Stimulated activated CD8-positive, alpha-beta memory T cell treated with anti-CD3 and anti-CD28 coated beads, Interleukin-4, amount 100 ng/mL, for 1 hour (primary cell): Measurements from ENCODE around the gene NSMF.

Experiments
- DNase-seq, 2 donors: peaks; one replicate each; pipeline ENCODE4 v3.0.0-alpha.2; 2020; ENCODE audit warnings: low read depth in 2 of 2, low spot score in 1 of 2

NSMF gene

GRCh38 chr9:137492464-137493363 lies 33.6 kb upstream of the NSMF start:
- no peak for DNase-seq

DNA sequence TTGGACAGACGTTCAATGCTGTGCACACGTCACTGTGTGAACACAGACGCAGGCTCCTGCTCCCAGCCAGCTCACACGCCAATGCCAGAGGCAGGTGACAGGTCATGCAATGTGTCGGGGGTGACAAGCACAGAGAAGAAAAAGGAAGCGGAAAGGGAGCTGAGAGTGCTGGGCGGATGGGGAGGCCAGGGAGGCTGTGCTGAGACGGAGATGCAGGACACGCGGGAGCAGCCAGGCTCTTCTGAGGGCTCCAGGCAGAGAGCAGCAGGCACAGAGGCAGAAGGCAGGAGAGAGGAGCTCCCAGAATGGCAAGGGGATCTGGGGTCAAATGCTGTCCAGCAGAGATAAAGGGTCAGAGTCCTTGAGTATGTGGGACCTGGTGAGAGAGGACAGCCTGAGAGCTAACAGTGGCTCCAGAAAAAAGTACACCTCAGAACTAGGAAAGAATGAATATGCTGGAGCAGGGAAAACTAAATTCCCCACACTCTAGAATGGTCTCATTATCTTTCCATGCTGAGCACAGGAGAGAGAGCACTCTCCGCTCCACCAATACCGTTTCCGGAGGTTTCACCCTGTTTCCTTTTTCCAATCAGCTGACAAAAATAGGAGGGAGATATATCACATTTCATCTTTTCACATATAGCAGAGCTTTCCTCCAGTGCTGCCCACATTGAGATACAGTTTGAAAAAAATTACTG lies 32.8 kb upstream of the NSMF start:
- no peak for DNase-seq

- DNase-seq: no peak
Measured at GRCh38 chr9:137490532-137491186, 31.5 kb upstream of the NSMF start.

DNA sequence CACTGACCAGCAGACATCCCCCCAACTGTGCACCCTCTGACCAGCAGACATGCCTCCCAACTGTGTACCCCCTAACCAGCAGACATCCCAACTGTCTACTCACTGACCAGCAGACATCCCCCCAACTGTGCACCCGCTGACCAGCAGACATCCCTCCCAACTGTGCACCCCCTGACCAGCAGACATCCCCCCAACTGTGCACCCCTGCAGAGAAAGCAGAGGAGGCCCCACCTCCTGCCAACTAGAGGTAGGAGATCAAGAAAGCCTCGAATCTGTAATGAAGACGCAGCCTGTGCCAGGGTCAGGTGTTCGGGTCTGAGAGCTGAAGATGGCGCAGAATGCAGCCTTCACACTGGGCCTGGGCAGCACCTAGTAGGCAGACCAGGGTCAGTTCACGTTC lies 29.8 kb upstream of the NSMF start:
- DNase-seq: no peak

DNA sequence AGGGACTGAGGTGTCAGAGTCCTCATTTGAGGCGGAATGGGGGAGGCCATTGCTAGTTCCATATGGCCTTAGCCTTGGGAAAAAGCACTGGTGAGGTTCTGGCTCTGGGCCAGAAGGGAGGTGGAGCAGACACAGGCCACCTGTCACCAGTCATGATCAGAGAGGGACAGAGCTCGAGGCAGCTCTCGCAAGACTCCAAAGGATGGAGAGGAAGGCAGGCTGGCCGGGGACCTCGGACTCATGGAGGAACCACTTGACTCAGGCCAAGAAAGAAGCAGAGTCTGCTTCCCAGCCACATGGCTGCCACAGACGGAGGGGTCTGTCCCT lies 29.2 kb upstream of the NSMF start:
- DNase-seq: no peak

- no peak for DNase-seq
Measured at GRCh38 chr9:137487454-137488326, 28.6 kb upstream of the NSMF start.

- DNase-seq: no peak
Measured at GRCh38 chr9:137486545-137487453, 27.7 kb upstream of the NSMF start.

DNA sequence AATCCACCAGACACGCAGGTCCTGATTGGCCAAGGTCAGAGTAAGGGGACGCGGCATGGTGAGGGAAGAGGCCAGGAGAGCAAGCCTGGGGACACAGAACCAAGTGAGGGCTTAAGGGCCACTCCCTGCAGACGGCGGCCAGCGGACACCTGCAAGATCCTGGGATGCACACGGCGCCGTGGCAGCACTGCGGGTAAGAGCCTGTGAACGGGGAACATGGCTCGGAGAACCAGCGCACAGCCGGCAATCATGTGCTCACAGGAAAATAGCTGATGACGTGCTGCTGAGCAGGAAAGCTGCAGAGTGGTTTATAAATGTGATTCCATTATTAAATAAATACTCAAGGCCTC lies 27.0 kb upstream of the NSMF start:
- DNase-seq: no peak

DNA sequence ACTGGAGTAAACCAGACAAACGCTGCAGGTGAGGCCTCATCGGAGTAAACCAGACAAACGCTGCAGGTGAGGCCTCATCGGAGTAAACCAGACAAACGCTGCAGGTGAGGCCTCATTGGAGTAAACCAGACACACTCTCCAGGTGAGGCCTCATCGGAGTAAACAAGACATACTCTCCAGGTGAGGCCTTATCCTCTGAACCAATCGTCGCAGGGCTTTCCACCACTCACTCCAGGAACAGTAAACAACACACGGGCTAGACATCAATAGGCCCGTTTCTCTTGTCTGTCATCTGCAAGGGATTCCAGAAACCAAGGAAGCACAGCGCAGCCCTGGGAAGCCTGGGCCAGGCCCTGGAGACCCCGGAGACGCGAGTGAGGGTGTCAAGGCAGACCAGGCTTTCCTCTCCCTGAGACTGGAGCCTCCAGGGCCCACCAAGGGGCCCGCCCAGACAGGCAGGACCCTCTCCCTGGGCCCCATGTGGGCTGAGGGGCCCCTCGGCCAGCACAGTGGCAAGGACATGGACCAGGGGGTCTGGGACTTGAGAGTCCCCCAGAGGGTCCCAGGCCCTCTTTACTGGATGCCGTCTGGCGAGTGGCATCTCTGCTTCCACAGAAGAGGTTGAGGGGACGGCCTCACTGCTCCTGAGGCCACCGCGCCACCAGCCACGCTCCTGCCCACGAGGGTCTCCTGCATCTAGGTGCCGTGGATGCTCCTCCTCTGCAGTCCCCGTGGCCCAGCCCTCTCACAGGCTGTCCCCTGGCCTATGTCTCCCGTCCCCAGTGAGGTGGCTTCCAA lies 26.4 kb upstream of the NSMF start:
- DNase-seq: no peak

DNA sequence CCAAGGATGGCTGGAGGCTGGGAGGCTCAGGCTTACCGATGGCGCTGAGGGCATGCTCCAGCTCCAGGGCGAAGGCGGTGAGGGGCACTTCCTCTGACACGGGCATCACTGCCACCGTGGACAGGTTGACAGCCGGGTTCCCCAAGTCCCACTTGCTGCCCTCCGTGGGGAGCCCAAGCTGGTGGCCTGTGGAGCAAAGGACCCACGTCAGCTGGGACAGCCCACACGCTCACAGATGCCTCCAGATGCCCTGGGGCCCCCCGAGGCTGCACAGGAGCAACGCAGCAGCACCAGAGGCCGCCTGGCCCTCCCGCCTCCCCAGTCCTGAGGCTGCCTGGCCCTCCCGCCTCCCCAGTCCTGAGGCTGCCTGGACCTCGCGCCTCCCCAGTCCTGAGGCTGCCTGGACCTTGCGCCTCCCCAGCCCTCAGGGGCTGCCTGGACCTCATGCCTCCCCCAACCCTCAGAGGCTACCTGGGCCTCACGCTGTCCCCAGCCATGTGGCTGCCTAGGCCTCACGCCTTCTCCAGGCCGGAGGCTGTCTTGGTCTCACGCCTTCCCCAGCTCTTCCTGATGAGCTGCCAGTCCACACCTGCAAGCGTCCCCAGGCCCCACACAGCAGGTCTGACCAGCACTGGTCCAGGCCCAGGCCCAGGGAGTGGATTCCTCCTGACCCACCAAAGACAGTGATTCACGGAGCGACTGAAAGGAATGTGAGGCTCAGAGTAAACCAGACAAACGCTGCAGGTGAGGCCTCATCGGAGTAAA lies 25.6 kb upstream of the NSMF start:
- no peak for DNase-seq

- no peak for DNase-seq
Measured at GRCh38 chr9:137482094-137482781, 23.1 kb upstream of the NSMF start.

DNA sequence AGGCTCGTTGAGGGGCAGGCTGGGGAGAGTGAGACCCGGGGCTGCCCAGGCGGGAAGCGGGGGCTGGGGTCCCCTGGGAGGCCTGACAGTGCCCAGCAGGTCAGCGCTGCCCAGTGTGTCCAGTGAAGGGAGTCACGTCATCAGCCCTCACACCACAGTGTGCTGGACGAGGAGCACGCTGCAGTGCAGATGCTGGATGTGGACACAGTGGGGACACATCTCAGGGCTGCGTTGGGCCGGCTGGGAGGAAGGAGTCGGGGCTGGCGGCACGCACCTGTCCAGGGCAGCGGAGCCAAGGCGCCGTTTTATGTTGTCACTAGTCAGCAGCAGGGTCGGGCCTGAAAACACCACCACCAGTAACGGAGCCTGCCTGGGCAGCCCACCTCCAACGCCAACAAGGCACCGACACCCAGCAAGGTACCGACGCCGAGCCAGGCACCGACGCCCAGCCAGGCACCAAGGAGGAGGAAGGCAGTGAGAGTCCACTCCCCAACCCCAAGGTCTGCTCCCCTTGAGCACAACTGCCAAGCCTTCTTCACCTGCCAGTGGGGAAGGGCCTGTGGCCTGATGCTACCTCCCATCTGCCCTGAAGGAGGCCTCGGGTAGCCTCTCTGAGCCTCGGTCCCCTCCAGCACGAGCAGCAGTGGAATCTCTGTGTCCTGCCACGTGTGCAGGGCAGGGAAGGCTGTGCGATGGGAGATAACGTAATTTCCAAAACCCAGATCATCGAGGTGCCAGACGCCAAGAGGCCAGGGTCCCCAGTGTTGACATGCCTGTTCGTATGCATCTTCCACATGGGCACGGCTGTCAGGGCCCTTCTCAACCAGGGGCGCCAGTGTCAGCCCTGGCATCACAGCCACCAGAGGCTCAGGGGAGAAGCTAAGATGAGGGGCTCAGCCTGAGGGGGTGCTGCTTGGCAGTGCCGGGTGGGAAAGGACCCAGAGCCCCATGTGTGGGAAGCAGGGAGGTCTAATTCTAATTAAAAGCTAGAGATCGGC lies 21.9 kb upstream of the NSMF start:
- no peak for DNase-seq

GRCh38 chr9:137479892-137480685 lies 21.0 kb upstream of the NSMF start:
- DNase-seq: no peak

DNA sequence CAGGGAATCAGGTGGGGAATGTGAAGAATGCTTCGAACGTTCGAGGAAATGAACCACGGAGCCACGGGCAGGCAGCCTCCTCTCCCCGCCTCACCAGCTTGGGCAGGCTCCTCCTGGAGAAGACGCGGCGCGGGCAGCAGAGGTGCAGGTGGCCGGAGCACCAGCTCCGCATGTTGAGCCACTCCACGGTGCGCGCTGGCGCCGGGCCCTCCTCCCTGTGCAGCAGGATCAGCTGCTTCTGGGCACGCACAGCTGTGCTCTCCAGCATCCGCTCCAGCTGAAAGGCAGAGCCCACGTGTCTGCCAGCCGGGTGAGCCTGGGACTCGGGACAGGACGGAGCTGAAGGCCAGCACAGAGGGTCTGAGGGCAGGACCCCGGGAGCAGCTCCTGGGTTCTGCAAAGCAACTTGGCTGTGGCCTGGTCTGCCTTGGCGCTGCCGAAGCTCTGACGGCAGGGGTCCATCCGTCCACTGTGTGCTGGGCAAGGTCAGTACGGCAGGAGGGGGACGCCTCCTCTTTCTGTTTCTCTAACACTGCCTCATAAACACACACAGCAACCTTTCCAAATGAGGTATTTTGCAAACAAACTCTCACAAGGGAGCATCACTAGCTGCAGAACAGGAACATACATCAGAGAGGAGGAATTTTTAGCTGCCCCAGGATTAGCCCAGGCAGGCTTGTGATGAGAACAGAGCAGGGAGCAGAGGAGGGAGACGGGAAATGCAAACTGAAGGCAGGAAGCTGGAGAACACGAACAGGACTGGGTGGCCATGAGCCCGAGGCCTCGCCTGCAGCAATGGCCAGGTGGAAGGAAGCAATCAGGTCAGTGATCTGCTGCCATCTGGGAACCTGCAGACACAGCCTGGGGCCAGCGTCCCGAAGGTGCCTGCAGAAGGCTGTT lies 20.1 kb upstream of the NSMF start:
- no peak for DNase-seq

- no peak for DNase-seq
Measured at GRCh38 chr9:137478613-137478961, 19.5 kb upstream of the NSMF start.
